ENCODE results near the gene FHAD1.

DNA sequence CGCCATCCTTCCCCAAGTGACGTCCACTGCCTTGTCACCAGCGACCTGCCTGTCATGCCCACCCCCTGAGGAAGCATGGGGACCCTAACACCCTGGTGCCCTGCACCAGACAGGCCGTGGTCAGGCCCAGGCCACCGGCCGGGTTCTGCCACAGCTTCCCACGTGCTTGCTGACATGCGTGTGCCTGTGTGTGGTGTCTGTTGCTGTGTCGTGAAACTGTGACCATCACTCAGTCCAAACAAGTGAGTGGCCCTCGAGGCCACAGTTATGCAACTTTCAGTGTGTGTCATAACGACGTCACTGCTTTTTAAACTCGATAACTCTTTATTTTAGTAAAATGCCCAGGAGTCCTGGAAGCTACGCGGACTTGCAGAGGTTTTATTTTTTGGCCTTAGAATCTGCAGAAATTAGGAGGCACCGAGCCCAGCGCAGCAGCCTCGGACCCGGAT is 182.7 kb downstream of the FHAD1 start:
- TF ChIP-seq SUPT5H (IDR thresholded peaks at IDR 0.05) (no peak), PHF8 (IDR thresholded peaks at IDR 0.05; ENCODE audit: borderline replicate concordance, low read length) (no peak), SMARCA4 (IDR thresholded peaks at IDR 0.05) (no peak), POLR2A (conservative IDR thresholded peaks at IDR 0.05) (no peak), BRCA1 (IDR thresholded peaks at IDR 0.05) (no peak), BRCA1 (CRISPR knock-in tag; IDR thresholded peaks at IDR 0.05) (no peak), RBBP5 (IDR thresholded peaks at IDR 0.05; ENCODE audit: borderline replicate concordance, insufficient read depth, low read length, poor library complexity, severe bottlenecking) (no peak), EP300 (IDR thresholded peaks at IDR 0.05; ENCODE audit: low read length) (no peak), CTBP1 (IDR thresholded peaks at IDR 0.05; ENCODE audit: borderline replicate concordance) (no peak), MAFG (tag; conservative IDR thresholded peaks at IDR 0.05) (no peak), TBL1XR1 (IDR thresholded peaks at IDR 0.05; ENCODE audit: low read length in 2 of 2) (no peak)
- TF ChIP-seq, protein P1, sequence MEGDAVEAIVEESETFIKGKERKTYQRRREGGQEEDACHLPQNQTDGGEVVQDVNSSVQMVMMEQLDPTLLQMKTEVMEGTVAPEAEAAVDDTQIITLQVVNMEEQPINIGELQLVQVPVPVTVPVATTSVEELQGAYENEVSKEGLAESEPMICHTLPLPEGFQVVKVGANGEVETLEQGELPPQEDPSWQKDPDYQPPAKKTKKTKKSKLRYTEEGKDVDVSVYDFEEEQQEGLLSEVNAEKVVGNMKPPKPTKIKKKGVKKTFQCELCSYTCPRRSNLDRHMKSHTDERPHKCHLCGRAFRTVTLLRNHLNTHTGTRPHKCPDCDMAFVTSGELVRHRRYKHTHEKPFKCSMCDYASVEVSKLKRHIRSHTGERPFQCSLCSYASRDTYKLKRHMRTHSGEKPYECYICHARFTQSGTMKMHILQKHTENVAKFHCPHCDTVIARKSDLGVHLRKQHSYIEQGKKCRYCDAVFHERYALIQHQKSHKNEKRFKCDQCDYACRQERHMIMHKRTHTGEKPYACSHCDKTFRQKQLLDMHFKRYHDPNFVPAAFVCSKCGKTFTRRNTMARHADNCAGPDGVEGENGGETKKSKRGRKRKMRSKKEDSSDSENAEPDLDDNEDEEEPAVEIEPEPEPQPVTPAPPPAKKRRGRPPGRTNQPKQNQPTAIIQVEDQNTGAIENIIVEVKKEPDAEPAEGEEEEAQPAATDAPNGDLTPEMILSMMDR (IDR thresholded peaks at IDR 0.05 in 2 of 3, conservative IDR thresholded peaks at IDR 0.05 in 1 of 3; ENCODE audit: insufficient read depth in 2 of 3, low read depth in 1 of 3, low read length in 3 of 3), result no peak

Measured in K562 (cell line).